Tibial artery (tissue), 4 donors: ENCODE measurements around the gene ARHGAP40.

Experiments used
- DNase-seq, 2 donors: peaks; one replicate each; pipeline ENCODE4 v3.0.0-alpha.2; 2019
- H3K27ac ChIP-seq, 2 donors: fragments of 200-600 bp; sonication (generic) in 1 of 2; 1 replicate in 1 of 2; 2 replicates in 1 of 2; pipeline ENCODE4 v1.5.1; 2018 to 2019; ENCODE audit warnings: mild to moderate bottlenecking in 1 of 2
- H3K27me3 ChIP-seq, 2 donors: fragments of 200-600 bp; sonication (generic) in 1 of 2; one replicate each; pipeline versions ENCODE4 v1.5.1 to v1.6.0; 2016 to 2019
- H3K36me3 ChIP-seq, 3 donors: fragments of 200-600 bp; sonication (generic) in 2 of 3; one replicate each; pipeline ENCODE4 v1.5.1; 2016 to 2019; ENCODE audit warnings: mild to moderate bottlenecking in 2 of 3
- H3K4me1 ChIP-seq, 4 donors: fragments of 200-600 bp; sonication (generic) in 2 of 4; 1 replicate in 3 of 4; 2 replicates in 1 of 4; pipeline ENCODE4 v1.5.1; 2016 to 2019
- H3K4me3 ChIP-seq, 2 donors: fragments of 200-600 bp; sonication (generic) in 1 of 2; 1 replicate in 1 of 2; 2 replicates in 1 of 2; pipeline ENCODE4 v1.5.1; 2018 to 2019; ENCODE audit warnings: mild to moderate bottlenecking in 2 of 2
- H3K9me3 ChIP-seq, 3 donors: fragments of 200-600 bp; sonication (generic) in 1 of 3; one replicate each; pipeline ENCODE4 v1.5.1; 2016 to 2019
- intact Hi-C: fragments of 100-400 bp; cut with DNase I; formaldehyde crosslinking; loops from one replicate; pipeline ENCODE4 v1.15.0; 2023; ENCODE audit warnings: low total_unique reads
- TF ChIP-seq, protein P1 (sequence below), 2 experiments: fragments of 200-600 bp in 1 of 2; fragments of 450-650 bp in 1 of 2; IDR thresholded peaks; one replicate each; pipeline ENCODE4 v1.5.1; 2017 to 2019; ENCODE audit warnings: antibody characterized with exemption in 2 of 2, mild to moderate bottlenecking in 1 of 2, moderate library complexity in 1 of 2

The ARHGAP40 gene

GRCh38 chr20:38624084-38624483, 22.5 kb downstream of the ARHGAP40 start:
- no peak for DNase-seq
- no peak overlapping the region for H3K27ac ChIP-seq
- no peaks in the 10 kb centered on the region for H3K36me3 ChIP-seq
- H3K4me1 ChIP-seq: no peaks in the 10 kb centered on the region
- H3K27me3 ChIP-seq: peaks cover 0 to 5% of the 10 kb centered on the region in 2 donors
- H3K9me3 ChIP-seq: no peaks in the 10 kb centered on the region
- H3K4me3 ChIP-seq: no peak overlapping the region
- TF ChIP-seq, protein P1, sequence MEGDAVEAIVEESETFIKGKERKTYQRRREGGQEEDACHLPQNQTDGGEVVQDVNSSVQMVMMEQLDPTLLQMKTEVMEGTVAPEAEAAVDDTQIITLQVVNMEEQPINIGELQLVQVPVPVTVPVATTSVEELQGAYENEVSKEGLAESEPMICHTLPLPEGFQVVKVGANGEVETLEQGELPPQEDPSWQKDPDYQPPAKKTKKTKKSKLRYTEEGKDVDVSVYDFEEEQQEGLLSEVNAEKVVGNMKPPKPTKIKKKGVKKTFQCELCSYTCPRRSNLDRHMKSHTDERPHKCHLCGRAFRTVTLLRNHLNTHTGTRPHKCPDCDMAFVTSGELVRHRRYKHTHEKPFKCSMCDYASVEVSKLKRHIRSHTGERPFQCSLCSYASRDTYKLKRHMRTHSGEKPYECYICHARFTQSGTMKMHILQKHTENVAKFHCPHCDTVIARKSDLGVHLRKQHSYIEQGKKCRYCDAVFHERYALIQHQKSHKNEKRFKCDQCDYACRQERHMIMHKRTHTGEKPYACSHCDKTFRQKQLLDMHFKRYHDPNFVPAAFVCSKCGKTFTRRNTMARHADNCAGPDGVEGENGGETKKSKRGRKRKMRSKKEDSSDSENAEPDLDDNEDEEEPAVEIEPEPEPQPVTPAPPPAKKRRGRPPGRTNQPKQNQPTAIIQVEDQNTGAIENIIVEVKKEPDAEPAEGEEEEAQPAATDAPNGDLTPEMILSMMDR (IDR thresholded peaks at IDR 0.05): no peak
- intact Hi-C loops: no loop called here

GRCh38 chr20:38625896-38626295, 24.3 kb downstream of the ARHGAP40 start:
- H3K4me1 ChIP-seq: no peaks in the 10 kb centered on the region
- intact Hi-C loops: no loop called here
- peaks cover 0 to 7% of the 10 kb centered on the region in 2 donors for H3K27me3 ChIP-seq
- H3K9me3 ChIP-seq: no peaks in the 10 kb centered on the region
- no peaks in the 10 kb centered on the region for H3K36me3 ChIP-seq
- H3K27ac ChIP-seq: no peak overlapping the region
- DNase-seq: no peak
- TF ChIP-seq, protein P1 (IDR thresholded peaks at IDR 0.05): no peak
- H3K4me3 ChIP-seq: no peak overlapping the region

DNA sequence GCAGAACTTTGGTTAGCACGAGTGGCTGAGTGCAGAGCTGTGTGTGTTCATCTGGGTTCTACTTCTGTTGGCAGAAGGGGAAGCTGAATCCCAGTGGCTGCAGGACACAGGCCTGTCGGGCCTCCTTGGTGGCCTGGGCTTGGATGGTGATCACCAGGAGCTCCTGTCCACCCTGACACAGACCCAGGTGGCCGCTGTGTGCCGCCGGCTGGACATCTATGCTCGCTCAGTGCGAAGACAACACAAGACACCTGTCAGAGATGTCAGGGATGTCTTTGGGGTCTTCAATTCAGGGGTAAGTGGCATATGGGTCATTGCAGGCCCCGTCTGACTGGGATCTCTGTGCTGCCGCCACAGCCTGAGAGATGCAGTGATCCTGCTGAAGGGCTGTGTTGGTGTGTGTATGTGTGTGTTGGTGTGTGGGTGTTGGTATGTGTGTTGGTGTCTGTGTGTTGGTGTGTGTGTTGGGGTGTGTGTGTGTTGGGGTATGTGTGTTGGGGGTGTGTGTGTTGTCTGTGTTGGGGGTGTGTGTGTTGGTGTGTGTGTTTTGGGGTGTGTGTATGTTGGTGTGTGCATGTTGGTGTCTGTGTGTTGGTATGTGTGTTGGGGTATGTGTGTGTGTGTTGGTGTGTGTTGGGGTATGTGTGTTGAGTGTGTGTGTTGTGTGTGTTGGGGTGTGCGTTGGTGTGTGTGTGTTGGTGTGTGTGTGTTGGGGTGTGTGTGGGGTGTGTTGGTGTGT, 25.5 kb downstream of the ARHGAP40 start:
- intact Hi-C loops: no loop called here
- H3K27me3 ChIP-seq: peaks cover 0 to 10% of the 10 kb centered on the region in 2 donors

DNA sequence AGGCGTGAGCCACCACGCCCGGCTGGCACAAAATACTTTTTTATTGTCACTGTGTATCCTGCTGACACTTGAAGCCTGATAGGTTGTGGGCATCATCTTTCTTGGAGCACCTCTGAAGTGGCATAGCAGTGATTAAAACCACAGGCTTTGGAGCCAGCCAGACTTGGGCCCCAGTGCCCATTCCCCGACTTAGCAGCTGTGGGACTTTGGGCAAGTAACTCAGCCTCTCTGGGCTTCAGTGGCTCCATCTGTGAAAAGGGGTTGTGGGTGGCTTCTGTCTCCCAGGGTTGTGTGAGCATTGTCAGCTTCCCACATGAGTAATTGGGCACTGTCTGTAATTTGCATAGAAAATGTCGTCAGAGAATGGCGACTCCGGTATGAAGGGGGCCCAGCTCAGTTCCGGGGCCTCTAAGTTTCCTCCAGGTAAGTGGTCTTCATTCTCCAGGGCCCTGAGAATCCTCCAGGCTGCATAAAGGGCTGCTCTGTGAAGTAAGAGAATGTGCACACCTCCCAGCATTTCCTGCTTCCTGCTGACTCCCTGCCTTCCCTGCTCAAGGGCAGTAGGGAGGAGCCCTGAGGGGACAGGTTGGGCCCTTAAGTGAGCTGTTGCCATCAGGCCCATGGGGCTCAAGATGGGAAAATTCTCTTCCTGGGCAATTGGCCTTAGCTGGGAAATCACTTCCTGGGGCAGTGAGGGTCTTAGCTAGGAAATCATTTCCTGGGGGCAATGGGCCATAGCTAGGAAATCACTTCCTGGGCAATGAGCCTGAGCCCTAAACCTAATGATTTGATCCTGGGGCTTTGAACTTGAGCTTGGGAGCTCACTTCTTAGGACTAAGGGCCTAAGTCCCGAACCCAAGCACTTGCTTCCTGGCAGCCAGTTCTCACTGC, 27.2 kb downstream of the ARHGAP40 start:
- Histone ChIP-seq H3K9me3 (no peaks in the 10 kb centered on the region), H3K4me1 (peaks cover 0 to 4% (median 0%) of the 10 kb centered on the region in 4 donors), H3K4me3 (no peak overlapping the region), H3K27ac (no peak overlapping the region), H3K36me3 (no peaks in the 10 kb centered on the region), H3K27me3 (peaks cover 0 to 14% of the 10 kb centered on the region in 2 donors)
- TF ChIP-seq, protein P1 (IDR thresholded peaks at IDR 0.05): no peak
- no peak for DNase-seq
- intact Hi-C loops: no loop called here

More for the DNA sequence above, 25.5 kb downstream of the ARHGAP40 start:
- H3K36me3 ChIP-seq: no peaks in the 10 kb centered on the region
- H3K9me3 ChIP-seq: no peaks in the 10 kb centered on the region
- DNase-seq: no peak
- TF ChIP-seq, protein P1 (IDR thresholded peaks at IDR 0.05): no peak
- H3K4me3 ChIP-seq: no peak overlapping the region
- H3K4me1 ChIP-seq: no peaks in the 10 kb centered on the region
- no peak overlapping the region for H3K27ac ChIP-seq

DNA sequence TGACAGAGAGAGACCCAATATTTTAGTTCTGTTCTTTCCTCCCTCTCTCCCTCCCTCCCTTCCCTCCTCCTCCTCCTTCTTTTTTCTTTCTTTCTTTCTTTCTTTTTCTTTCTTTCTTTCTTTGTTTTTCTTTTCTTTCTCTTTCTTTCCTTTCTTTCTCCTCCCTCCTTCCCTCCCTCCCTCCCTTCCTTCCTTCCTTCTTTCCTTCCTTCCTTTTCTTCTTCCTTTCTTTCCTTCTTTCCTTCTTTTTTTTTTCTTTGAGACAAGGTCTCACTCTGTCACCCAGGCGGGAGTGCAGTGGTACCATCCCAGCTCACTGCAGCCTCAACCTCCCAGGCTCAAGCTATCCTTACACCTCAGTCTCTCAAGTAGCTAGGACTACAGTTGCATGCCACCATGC, 28.4 kb downstream of the ARHGAP40 start:
- H3K9me3 ChIP-seq: no peaks in the 10 kb centered on the region
- no peak for DNase-seq
- intact Hi-C loops: no loop called here
- TF ChIP-seq, protein P1 (IDR thresholded peaks at IDR 0.05): no peak
- H3K27ac ChIP-seq: no peak overlapping the region
- H3K27me3 ChIP-seq: peaks cover 0 to 24% of the 10 kb centered on the region in 2 donors
- peaks cover 0 to 4% (median 0%) of the 10 kb centered on the region in 4 donors for H3K4me1 ChIP-seq
- no peak overlapping the region for H3K4me3 ChIP-seq
- no peaks in the 10 kb centered on the region for H3K36me3 ChIP-seq
